Chondrocyte (in vitro differentiated cells): Measurements from ENCODE around the gene MOB2. TPM values are rescaled to one million over a fixed set of nuclear protein-coding genes. Genes with fewer than 3 reads are reported as not detected.

Source experiments
- DNase-seq: peaks from one replicate; pipeline ENCODE4 v3.0.0; 2021; ENCODE audit warnings: mixed read lengths, low spot score
- H3K27ac Mint-ChIP-seq: one replicate; pipeline ENCODE4 v1.8.0; 2021; ENCODE audit warnings: mild to moderate bottlenecking, moderate library complexity, mixed read lengths; ENCODE audit not compliant: unreplicated experiment
- H3K27me3 Mint-ChIP-seq: 2 replicates; pipeline ENCODE4 v1.8.0; 2021; ENCODE audit warnings: low read depth, mixed read lengths
- H3K36me3 Mint-ChIP-seq: 2 replicates; pipeline ENCODE4 v1.8.0; 2021; ENCODE audit warnings: low read depth, mixed read lengths
- H3K4me1 Mint-ChIP-seq: 2 replicates; pipeline ENCODE4 v1.8.0; 2021; ENCODE audit warnings: low read depth, mild to moderate bottlenecking, mixed read lengths
- H3K4me3 Mint-ChIP-seq: one replicate; pipeline ENCODE4 v1.8.0; 2021; ENCODE audit warnings: mild to moderate bottlenecking, moderate library complexity, mixed read lengths; ENCODE audit not compliant: unreplicated experiment
- H3K9me3 Mint-ChIP-seq: 2 replicates; pipeline ENCODE4 v1.8.0; 2021; ENCODE audit warnings: low read depth, mixed read lengths
- total RNA-seq: library from RNA; stranded (reverse); gene quantifications from 3 replicates; pipeline ENCODE4 v1.2.1, GENCODE V29; 2021
- TF ChIP-seq, protein P1 (sequence below): fragments of 200-600 bp; sonication (generic); IDR thresholded peaks from 2 replicates; pipeline ENCODE4 v1.5.0; 2021; ENCODE audit warnings: antibody characterized with exemption, mild to moderate bottlenecking, moderate library complexity

MOB2 gene
- total RNA-seq, 1 donor from 2014 or later = 28.0 TPM

DNA sequence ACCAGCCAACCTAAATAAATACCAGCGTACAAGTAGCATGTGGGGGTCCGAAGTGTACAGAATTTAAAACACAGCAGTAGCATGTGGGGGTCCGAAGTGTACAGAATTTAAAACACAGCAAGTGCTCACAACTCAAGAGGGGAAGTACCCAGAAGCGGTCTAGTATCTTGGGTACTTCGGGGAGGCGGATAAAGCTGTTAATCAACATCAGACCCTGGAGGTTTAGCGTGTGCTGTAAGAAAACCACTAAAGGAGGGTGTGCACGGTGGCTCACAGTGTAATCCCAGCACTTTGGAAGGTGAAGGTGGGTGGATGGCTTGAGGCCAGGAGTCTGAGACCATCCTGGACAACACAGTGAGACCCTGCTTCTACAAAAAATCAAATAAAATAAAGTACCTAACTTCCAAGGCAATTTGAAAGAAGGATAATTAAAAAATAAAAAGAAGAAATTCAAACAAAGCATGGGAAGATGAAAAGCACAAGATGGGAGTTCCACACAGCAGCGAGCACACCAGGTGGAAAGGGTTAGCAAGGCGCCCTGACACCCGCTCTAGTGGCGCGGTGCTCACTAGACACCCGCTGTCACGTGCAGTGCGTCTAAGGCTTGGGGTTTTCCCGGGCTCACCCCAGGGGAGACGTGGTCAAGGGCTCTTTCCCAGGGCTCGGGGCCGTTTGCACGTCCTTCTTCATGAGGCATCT, 35.0 kb upstream of the MOB2 start:
- Mint-ChIP-seq H3K27ac (no peak overlapping the region), H3K4me3 (no peak overlapping the region), H3K36me3 (no peaks in the 10 kb centered on the region), H3K27me3 (no peaks in the 10 kb centered on the region), H3K4me1 (peaks cover 21% of the 10 kb centered on the region), H3K9me3 (no peaks in the 10 kb centered on the region)
- TF ChIP-seq, protein P1, sequence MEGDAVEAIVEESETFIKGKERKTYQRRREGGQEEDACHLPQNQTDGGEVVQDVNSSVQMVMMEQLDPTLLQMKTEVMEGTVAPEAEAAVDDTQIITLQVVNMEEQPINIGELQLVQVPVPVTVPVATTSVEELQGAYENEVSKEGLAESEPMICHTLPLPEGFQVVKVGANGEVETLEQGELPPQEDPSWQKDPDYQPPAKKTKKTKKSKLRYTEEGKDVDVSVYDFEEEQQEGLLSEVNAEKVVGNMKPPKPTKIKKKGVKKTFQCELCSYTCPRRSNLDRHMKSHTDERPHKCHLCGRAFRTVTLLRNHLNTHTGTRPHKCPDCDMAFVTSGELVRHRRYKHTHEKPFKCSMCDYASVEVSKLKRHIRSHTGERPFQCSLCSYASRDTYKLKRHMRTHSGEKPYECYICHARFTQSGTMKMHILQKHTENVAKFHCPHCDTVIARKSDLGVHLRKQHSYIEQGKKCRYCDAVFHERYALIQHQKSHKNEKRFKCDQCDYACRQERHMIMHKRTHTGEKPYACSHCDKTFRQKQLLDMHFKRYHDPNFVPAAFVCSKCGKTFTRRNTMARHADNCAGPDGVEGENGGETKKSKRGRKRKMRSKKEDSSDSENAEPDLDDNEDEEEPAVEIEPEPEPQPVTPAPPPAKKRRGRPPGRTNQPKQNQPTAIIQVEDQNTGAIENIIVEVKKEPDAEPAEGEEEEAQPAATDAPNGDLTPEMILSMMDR = no peak
- DNase-seq = no peak

DNA sequence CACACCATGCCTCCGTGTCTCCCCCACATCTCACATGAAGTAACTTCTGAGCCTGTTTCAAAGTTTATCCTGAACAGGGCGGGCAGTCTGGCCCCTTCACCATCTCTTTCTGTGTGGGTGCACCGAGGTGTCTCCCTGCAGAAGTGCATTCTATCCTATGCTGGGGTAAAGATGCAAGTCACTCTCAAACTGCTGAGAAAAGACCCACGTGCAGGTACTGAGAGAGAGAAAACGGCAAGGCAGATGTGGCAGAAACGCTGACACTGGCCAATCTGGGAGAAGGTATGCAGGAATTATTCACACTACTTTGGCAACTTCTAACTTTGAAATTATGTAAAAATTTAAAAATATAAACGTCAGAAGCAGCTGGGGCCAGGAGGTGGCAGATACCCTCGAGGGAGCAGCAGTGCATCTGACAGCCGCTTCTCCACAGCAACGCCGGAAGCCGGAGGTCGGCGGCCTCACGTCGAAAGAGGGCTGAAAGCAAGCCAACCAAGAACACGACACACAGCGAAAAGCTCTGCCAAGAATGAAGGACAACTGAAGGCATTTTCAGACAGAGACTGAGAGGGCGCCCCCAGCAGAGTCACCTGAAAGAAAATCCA, 34.2 kb upstream of the MOB2 start:
- no peak overlapping the region for H3K27ac Mint-ChIP-seq

DNA sequence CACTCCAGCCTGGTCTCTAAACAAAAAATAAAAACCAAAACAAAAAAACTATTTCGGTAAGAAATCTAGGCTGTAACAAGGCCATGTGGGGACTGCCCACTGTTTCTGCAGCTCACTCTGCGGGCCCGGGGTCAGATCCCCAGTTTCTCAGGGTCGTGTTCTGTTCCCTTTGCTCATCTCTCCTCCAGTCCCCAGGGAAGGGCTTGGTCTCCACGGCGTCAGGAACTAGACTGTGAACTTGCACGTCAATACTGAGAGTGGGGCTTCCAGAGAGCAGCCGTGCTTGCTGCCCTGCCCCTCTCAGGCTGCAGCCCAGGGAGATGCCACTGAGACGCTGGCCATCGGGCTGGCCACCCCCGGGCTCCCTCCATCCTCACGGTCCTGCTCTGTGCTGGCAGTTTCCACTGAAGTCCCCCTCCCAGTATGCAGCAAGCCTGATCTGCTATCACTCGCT, 33.7 kb upstream of the MOB2 start:
- Mint-ChIP-seq H3K9me3 (no peaks in the 10 kb centered on the region), H3K27ac (no peak overlapping the region), H3K27me3 (no peaks in the 10 kb centered on the region), H3K4me1 (peaks cover 34% of the 10 kb centered on the region), H3K36me3 (no peaks in the 10 kb centered on the region), H3K4me3 (no peak overlapping the region)
- TF ChIP-seq, protein P1 = no peak
- no peak for DNase-seq

More for the DNA sequence above, 34.2 kb upstream of the MOB2 start:
- H3K27me3 Mint-ChIP-seq = no peaks in the 10 kb centered on the region
- no peak for DNase-seq
- H3K4me1 Mint-ChIP-seq = peaks cover 29% of the 10 kb centered on the region
- TF ChIP-seq, protein P1 = peak; percentile 24
- no peaks in the 10 kb centered on the region for H3K36me3 Mint-ChIP-seq
- no peak overlapping the region for H3K4me3 Mint-ChIP-seq
- no peaks in the 10 kb centered on the region for H3K9me3 Mint-ChIP-seq

- DNase-seq = peak; percentile 56
- H3K4me3 Mint-ChIP-seq = no peak overlapping the region
- TF ChIP-seq, protein P1 = no peak
Observed at GRCh38 chr11:1519028-1520010, 32.7 kb upstream of the MOB2 start.

GRCh38 chr11:1518301-1518700, 31.7 kb upstream of the MOB2 start:
- Mint-ChIP-seq H3K4me3 (no peak overlapping the region), H3K36me3 (no peaks in the 10 kb centered on the region), H3K9me3 (no peaks in the 10 kb centered on the region), H3K27ac (no peak overlapping the region), H3K27me3 (no peaks in the 10 kb centered on the region), H3K4me1 (peaks cover 35% of the 10 kb centered on the region)
- DNase-seq = peak; percentile 85
- TF ChIP-seq, protein P1 = no peak

More at GRCh38 chr11:1519028-1520010, 32.7 kb upstream of the MOB2 start:
- Mint-ChIP-seq H3K27ac (no peak overlapping the region), H3K9me3 (no peaks in the 10 kb centered on the region), H3K4me1 (peaks cover 35% of the 10 kb centered on the region), H3K36me3 (no peaks in the 10 kb centered on the region), H3K27me3 (no peaks in the 10 kb centered on the region)
